Measurements from ENCODE around the gene DNALI1. TPM values are rescaled to one million over a fixed set of nuclear protein-coding genes. Genes with fewer than 3 reads are reported as not detected.
A peak's percentile ranks its signal among the peaks of the same experiment; 100 is the strongest.
"Not testable (repeated sequence)": the region's sequence is repeated elsewhere in the genome, so short reads cannot be mapped to it uniquely, and the experiment has no call there.

The DNALI1 gene
- total RNA-seq, 2 donors from 2014 or later = 3.9 to 6.1 TPM

DNA sequence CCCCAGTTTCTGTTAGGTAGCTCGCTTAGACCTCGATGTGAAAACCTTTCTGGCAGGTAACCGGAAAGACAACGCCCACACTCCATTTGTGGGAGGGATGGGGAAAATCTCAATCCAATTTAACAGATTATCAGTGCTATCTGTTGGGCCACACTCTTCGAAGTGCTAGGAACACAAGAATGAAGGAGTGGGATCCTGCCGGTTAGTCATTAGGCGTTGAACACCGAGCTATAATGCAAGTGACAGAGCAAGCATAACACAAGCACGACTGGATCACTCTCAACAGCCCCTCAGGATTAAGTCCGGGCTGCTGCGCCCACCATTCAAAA lies 3.2 kb upstream of the DNALI1 start:
- Histone ChIP-seq H3K27me3 (no peaks in the 10 kb centered on the region), H3K4me3 (peak overlapping the region; percentile 77 to 99), H3K4me1 (peaks cover 0 to 37% of the 10 kb centered on the region in 2 donors), H3K9me3 (no peaks in the 10 kb centered on the region), H3K36me3 (peaks cover 16% of the 10 kb centered on the region), H3K27ac (peak overlapping the region; percentile 84 to 89)
- TF ChIP-seq, protein P1, sequence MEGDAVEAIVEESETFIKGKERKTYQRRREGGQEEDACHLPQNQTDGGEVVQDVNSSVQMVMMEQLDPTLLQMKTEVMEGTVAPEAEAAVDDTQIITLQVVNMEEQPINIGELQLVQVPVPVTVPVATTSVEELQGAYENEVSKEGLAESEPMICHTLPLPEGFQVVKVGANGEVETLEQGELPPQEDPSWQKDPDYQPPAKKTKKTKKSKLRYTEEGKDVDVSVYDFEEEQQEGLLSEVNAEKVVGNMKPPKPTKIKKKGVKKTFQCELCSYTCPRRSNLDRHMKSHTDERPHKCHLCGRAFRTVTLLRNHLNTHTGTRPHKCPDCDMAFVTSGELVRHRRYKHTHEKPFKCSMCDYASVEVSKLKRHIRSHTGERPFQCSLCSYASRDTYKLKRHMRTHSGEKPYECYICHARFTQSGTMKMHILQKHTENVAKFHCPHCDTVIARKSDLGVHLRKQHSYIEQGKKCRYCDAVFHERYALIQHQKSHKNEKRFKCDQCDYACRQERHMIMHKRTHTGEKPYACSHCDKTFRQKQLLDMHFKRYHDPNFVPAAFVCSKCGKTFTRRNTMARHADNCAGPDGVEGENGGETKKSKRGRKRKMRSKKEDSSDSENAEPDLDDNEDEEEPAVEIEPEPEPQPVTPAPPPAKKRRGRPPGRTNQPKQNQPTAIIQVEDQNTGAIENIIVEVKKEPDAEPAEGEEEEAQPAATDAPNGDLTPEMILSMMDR (IDR thresholded peaks at IDR 0.05) = no peak
- no peak for DNase-seq (ENCODE audit: low spot score)

DNA sequence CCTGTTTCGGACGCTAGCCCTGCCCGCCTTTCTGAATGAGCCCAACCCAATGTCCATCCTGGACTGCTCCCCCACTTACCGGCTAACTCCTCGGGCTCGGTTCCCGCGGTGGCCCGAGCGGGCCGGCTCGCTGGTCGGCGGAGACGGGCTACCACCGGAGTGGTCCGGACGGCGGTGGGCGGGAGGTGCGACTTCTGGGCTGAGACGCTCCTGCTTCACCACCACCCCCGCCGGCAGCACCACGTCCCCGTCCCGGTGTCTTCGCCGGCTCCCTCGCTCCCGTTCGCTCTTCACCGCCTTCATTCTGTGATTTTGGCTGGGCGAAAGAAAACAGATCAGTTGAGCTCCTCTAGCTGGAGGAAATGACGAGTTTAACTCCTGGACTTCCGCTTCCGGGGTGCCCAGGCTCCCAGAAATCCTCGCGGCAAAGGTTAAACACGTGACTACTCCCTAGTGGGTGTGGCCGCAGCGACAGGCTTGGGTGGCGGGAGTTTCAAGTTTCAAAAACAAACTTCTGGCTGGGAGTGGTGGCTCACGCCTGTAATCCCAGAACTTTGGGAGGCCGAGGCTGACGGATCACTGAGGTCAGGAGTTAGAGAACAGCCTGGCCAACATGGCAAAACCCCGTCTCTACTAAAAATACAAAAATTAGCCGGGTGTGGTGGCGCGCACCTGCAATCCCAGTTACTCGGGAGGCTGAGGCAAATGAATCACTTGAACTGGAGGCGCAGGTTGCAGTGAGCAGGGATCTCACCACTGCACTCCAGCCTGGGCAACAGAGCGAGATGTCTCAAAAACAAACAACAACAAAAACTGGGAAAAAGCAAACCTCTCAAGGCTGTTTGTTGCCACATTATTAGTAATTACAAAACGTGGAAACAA lies 2.6 kb upstream of the DNALI1 start, which contains the start of gene SNIP1:
TSS of gene SNIP1 (minus strand) at position 367 of the 882 bp plus-strand sequence. CDS start at position 303, 64 bp downstream.
- no peaks in the 10 kb centered on the region for H3K9me3 ChIP-seq
- peak within 1 kb of the TSS; percentile 84 to 89 for H3K27ac ChIP-seq
- H3K36me3 ChIP-seq = peaks cover 13% of the 10 kb centered on the region
- no peaks in the 10 kb centered on the region for H3K27me3 ChIP-seq
- TF ChIP-seq, protein P1 (IDR thresholded peaks at IDR 0.05) = no peak
- peak within 1 kb of the TSS; percentile 77 to 99 for H3K4me3 ChIP-seq
- peaks cover 0 to 37% of the 10 kb centered on the region in 2 donors for H3K4me1 ChIP-seq
- peak; percentile 95 for DNase-seq (ENCODE audit: low spot score)

DNA sequence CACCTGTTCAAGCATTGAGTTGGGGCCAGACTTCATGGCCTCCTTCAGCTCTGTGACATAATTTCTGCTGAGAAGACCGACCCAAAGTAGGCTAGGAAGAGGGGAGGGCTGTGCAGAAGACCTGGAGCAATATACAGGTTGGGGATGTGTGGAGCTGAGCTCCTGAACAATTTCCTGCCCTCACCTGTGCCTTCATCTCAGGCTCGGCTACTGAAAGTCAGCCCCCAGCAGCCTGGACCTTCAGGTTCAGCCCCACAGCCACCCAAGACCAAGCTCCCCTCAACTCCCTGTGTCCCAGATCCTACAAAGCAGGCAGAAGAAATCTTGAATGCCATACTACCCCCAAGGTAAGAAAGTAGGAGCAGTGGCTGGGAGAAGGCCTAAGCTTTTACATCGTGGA lies 662 bp downstream of the DNALI1 start:
- H3K36me3 ChIP-seq = peaks cover 4% of the 10 kb centered on the region
- no peaks in the 10 kb centered on the region for H3K9me3 ChIP-seq
- H3K27ac ChIP-seq = no peak overlapping the region
- peaks cover 0 to 32% of the 10 kb centered on the region in 2 donors for H3K4me1 ChIP-seq
- no peak for DNase-seq (ENCODE audit: low spot score)
- peak overlapping the region in 1 of 2 donors; percentile 43 for H3K4me3 ChIP-seq
- no peaks in the 10 kb centered on the region for H3K27me3 ChIP-seq
- TF ChIP-seq, protein P1 (IDR thresholded peaks at IDR 0.05) = no peak

DNA sequence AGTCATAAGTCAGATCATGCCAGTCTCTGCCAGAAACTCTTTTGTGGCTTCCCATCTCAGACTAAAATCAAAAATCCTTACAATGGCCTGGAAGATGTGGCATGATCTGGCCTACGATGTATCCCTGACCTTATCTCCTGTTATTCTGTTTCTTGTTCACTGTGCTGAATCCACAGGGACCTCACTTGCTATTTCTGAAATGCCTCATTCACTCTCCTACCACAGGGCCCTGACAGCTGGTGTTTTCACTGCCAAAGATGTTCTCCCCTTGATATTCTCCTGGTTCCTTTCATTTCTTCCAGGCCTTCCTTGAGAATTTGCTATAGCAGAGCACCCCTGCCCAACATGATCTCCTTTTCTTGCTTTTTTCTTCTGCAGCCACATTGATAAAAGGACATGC lies 1.7 kb downstream of the DNALI1 start:
- H3K4me1 ChIP-seq = peaks cover 0 to 22% of the 10 kb centered on the region in 2 donors
- H3K4me3 ChIP-seq = no peak overlapping the region
- TF ChIP-seq, protein P1 (IDR thresholded peaks at IDR 0.05) = no peak
- no peaks in the 10 kb centered on the region for H3K36me3 ChIP-seq
- no peaks in the 10 kb centered on the region for H3K9me3 ChIP-seq
- no peak overlapping the region for H3K27ac ChIP-seq
- DNase-seq (ENCODE audit: low spot score) = no peak
- no peaks in the 10 kb centered on the region for H3K27me3 ChIP-seq

DNA sequence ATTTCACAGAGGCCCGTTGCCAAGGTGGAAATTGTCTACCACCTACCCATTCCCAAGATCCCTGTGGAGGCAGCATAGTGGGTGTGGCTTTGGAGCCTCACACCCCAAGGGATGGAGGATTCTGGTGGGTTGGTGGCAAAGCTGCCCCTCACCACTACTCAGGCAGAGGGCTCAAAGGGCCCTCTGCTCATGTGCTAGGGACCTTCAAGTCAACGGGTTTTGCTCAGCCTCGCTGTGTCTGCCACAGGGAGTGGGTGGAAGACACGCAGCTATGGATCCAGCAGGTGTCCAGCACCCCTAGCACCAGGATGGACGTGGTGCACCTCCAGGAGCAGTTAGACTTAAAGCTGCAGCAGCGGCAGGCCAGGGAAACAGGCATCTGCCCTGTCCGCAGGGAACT lies 2.3 kb downstream of the DNALI1 start:
- peaks cover 0 to 20% of the 10 kb centered on the region in 2 donors for H3K4me1 ChIP-seq

DNA sequence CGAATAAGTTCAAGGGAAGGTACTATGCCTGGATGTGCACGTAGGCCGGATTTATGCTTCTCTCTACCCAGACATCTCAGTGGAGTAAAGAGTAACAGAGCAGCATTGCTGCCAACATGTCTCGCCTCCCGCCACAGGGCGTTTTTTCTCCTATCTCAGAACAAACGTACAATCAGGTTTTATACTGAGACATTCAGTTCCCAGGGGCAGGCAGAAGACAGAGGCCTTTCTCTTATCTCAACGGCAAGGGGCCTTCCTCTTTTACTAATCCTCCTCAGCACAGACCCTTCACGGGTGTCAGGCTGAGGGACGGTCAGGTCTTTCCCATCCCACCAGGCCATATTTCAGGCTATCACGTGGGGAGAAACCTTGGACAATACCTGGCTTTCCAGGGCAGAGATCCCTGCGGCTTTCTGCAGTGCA lies 3.2 kb downstream of the DNALI1 start:
- DNase-seq (ENCODE audit: low spot score); H3K27me3 ChIP-seq; H3K4me3 ChIP-seq; H3K27ac ChIP-seq; H3K9me3 ChIP-seq; H3K36me3 ChIP-seq: not testable (repeated sequence)
- peaks cover 0 to 17% of the 10 kb centered on the region in 2 donors for H3K4me1 ChIP-seq

More for the DNA sequence above, 2.3 kb downstream of the DNALI1 start:
- Histone ChIP-seq H3K4me3 (no peak overlapping the region), H3K9me3 (no peaks in the 10 kb centered on the region), H3K36me3 (no peaks in the 10 kb centered on the region), H3K27ac (no peak overlapping the region), H3K27me3 (no peaks in the 10 kb centered on the region)
- TF ChIP-seq, protein P1 (IDR thresholded peaks at IDR 0.05) = no peak
- no peak for DNase-seq (ENCODE audit: low spot score)

Data from right atrium auricular region (tissue), 2 donors.